T follicular helper cell (primary cell): ENCODE measurements around the gene UROD.
"Not testable (repeated sequence)": the region's sequence is repeated elsewhere in the genome, so short reads cannot be mapped to it uniquely, and the experiment has no call there.

ENCODE experiments used
- DNase-seq: peaks from one replicate; pipeline ENCODE4 v3.0.0-alpha.2; 2020; ENCODE audit warnings: low read depth
- total RNA-seq, 2 experiments: gene quantifications; one replicate each; lab custom pipeline; 2026; lab: John Stamatoyannopoulos, UW

The UROD gene
- total RNA-seq, result 46.7 to 51.2 reads per million in 2 experiments

DNA sequence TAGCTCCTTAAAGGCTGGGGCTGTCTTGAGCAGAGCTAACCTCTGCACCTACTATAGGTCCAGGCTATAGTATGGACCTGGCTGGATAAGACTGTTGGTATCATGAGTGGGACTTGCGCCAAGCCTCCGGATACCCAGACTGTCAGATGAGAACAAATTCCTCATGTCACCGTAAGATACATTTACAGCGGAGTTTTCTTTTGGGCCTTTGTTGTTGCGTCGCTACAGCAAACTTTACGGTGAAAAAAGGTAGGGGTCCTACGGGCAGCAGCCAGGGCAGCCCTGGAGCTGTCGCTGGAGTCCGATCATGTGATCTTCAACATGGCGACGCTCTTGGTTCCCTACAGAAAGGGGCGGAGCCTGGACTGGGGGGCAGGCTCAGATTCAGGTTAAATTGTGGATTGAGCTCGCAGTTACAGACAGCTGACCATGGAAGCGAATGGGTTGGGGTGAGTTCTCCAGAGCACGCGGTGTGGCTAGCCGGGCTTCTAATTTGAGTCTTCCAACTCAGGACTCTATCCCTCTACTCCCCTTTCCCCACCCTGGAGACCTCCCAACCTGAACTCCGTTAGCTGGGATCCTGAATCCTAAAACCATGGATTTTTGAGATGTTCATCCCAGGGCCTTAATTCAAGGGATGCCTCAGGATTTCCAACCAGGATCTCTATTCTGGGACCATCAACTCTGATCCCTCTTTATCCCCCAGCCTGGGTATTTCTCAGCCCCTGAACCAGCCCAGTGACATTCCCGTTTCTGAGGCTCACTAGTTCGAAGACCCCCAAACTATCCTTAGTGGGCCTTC is at the start of gene UROD:
Gene UROD, plus strand, starts transcription at position 418 of the 802 bp plus-strand sequence. Its CDS starts 12 bp downstream, at position 430.
- peak; percentile 85 for DNase-seq

DNA sequence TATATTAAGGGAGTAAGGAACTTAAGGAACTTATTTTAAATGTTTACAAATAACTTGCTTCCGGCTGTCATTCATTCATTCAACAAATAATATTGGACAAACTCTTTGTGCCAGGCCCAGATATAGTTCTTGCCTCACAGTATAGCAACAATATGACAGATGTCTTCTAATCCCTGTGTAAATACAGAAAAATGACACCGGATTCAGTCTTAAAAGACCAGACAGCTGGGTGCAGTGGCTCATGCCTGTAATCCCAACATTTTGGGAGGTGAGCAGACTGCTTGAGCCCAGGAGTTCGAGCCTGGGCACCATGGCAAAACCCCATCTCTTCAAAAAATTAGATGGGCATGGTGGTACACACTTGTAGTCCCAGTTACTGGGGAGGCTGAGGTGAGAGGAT is 49.3 kb upstream of the UROD start:
- DNase-seq, result no peak

DNA sequence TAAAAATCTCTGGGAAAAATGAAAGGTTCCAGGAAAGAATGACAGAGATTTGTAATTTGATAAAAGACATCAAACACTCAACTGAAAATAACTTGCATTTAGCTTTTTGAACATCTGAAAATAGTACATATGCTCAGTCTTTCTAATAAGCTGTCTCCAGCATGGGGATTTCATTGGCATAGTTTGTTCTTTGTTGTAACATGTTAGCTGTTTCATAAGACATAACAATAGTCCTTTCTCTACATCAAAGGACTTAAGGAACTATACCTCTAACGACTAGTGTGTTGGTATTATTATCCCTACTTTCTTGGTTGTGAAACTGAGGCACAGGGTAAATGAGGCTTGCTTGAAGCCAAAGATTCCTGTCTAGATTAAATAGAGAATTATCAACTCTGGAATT is 47.7 kb upstream of the UROD start:
- DNase-seq, result no peak

DNA sequence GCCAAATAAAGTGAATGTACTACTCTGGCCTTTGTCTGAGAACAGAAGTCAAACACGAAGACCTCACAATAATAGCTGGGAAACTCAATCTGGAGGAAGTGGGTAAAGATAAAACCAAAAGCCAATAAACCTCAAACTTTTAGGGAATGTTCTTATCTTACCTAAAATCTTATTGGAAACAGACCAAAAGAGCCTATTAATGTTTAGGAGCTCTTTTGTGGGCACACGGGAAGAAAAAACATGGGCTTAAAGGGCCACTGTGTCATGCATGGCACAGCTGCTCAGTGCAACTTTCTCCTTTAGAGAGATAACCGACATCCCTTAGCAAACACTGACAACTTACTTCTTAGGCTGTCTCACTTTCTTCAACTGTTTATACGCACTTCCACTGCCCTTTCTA is 41.7 kb upstream of the UROD start:
- no peak for DNase-seq

DNA sequence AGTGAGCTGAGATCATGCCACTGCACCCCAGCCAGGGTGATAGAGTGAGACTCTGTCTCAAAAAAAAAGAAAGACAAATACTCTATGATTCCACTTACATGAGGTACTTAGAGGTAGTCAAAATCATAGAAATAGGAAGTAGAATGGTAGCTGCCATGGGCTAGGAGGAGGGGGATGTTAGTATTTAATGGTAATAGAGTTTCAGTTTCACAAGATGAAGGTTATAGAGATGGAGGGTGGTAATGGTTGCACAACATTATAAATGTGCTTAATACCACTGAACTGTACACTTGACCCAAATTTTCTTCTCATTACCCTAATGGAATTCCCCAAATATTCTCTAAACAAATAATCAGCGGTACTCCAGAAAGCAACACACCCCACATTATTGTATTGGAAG is 38.4 kb upstream of the UROD start:
- DNase-seq, result no peak

DNA sequence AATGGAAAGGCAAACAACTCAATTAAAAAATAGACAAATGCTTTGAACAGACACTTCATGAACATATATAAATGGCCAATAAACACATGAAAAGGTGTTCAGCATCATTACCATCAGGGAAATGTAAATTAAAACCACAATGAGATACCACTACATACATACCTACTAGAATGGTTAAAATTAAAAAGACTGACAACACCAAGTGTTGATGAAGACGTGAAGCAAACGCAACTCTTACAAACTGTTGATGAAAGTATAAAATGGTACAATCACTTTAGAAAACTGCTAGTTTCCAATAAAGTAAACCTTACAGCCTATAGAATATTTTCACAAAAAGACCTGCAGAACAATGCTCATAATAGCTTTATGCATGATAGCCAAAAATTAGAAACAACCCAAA is 35.8 kb upstream of the UROD start:
- DNase-seq, result no peak

DNA sequence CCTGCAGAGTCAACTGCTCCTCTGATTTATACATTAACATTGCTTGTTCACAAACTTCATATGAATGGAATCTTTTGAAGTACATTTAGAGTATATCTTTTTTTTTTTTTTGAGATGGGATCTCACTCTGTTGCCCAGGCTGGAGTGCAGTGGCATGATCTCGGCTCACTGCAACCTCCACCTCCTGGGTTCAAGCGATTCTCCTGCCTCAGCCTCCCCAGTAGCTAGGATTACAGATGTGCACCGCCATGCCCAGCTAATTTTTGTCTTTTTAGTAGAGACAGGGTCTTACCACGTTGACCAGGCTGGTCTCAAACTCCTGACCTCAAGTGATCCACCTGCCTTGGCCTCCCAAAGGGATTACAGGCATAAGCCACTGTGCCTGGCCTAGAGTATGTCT is 34.7 kb upstream of the UROD start:
- DNase-seq, result not testable (repeated sequence)

DNA sequence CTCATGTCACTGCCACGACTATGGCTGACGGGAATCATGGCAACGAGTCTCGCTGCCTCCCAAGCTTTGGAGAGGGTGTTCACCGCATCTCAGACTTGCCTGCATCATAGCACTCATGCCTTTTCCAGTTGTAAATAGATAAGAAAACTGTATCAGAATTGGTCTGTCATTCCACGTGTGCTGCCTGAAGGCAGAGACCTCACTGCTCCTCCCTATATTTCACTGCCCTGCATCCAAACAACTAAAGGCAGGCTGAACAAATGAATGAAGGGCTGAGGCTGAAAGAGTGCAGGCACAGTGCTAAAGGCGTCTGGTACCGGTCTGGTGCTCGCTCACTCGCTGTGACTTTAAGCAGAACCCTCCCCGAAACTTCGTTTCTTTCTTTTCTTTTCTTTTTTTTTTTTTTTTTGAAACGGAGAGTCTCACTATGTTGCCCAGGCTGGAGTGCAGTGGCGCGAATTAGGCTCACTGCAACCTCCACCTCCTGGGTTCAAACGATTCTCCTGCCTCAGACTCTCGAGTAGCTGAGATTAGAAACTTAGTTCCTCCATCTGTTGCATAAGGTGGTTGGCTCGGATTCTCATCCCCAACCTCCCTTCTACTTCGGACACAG is 26.2 kb upstream of the UROD start:
- DNase-seq, result no peak

DNA sequence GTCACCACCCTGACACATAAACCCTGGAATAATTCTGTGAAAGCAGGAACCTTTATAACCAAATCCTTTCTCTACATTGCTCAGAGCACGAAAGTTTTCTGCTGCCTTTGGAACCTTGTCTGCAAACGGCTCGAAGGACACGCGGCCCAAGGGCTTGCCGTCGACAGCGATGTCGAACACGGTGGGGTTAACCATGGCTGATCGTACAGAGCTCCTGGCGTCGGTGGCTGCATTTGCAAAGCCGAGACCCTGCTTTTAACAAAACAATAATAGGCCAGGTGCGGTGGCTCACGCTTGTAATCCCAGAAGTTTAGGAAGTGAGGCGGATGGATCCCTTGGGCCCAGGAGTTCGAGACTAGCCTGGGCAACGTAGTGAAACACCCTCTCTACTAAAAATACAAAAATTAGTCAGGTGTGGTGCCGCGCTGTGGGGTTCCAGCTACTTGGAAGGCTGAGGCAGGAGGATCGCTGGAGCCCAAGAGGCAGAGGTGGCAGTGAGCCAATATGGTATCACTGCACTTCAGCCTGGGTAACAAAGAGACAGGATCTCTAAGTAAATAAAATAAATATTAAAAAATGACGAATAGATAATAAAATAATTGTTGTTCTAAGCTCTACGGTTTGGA is 23.4 kb upstream of the UROD start:
- DNase-seq, result no peak

DNA sequence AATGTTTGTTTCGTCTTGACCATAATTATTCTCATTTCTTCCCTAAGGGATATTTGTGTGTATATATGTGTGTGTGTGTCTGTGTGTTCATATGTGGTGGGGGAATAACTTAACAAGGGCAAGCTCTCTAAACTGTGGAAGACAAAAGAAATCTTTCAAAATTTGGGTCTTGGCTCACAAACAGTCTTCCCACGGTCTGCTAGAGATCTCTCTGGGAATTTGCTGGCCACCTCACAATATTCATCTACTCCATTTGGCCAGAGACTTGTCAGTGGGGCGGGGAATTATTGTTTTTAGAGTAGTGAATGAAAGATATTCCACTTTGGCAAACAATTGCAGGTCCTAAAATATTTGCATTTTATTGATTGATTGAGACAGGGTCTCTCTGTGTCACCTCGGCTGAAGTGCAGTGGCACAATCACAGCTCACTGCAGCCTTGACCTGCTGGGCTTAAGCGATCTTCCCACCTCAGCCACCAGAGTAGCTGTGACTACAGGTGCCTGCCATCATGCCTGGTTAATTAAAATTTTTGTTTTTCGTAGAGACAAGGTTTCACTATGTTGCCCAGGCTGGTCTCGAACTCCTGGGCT is 17.6 kb upstream of the UROD start:
- DNase-seq, result no peak

DNA sequence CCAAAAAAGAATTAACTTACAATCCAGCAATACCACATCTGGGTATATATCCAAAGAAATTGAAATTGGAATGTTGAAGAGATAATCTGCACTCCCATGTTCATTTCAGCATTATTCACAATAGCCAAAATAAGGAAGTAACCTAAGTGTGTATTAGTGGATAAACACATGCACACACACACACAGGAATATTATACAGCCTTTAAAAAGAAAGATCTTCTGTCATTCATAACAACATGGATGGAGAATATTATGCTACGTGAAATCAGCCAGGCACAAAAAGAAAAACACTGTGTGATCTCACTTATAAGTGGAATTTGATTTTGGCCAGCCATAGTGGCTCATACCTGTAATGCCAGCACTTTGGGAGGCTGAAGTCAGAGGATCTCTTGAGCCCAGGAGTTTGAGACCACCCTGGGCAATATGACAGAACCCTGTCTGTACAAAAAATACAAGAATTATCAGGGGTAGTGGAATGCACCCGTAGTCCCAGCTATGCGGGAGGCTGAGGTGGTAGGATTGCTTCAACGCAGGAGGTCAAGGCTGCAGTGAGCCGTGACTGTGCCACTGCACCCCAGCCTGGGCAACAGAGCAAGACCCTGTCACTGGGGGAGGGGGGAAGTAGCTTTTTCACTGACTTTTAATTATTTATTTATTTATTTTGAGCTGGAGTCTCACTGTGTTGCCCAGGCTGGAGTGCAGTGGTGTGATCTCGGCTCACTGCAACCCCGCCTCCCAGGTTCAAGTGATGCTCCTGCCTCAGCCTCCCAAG is 16.4 kb upstream of the UROD start:
- DNase-seq, result no peak

DNA sequence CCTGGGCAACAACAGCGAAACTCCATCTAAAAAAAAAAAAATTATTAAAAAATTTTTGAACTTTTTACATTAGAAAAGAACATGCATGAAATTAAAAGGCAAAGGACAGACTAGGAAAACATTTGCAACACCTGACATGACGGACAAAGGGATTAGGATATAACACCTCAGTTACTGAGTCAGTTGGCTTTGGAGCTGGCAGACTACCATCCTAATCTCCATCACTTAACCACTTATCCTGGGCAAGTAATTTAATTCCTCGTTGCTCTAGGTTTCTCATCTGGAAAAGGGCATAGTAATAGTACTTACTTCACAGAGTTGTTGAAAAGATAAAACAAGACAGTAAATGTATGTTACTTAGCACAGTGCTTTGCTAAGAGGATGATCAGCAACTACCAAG is 12.8 kb upstream of the UROD start:
- no peak for DNase-seq

DNA sequence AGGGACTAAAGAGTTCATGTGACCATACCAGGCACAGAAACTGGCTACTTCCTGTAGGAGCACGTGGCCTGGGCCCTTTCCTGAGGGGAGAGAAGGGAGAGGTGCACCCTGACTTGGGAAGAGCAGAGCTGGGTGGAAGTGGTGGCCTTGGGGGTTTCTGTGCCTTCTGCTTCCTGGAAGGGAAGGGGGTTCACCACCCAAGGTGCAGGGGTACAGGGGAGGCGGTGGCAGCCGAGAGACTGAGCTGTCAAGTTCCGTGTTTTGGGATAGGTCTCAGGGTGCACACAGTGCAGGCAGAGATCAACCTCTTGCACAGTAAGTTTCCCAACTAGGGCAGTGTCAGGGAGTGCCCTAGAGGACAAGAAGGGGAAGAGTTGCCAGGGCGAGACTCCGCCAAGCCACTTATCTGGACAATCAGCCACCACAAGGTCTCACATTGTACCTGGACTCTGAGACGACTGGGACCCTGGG is 11.0 kb upstream of the UROD start:
- DNase-seq, result no peak

DNA sequence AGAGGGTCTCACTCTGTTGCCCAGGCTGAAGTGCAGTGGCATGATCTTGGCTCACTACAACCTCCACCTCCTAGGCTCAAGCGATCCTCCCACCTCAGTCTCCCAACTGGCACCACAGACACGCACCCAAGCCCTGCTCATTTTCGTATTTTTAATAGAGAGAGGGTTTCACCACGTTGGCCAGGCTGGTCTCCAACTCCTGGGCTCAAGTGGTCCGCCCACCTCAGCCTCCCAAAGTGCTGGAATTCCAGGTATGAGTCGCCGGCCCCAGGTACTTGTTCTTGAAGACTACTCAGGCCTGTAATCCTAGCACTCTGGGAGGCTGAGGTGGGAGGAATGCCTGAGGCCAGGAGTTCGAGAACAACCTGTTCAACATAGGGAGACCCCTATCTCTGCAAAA is 10.5 kb upstream of the UROD start:
- DNase-seq, result not testable (repeated sequence)

DNA sequence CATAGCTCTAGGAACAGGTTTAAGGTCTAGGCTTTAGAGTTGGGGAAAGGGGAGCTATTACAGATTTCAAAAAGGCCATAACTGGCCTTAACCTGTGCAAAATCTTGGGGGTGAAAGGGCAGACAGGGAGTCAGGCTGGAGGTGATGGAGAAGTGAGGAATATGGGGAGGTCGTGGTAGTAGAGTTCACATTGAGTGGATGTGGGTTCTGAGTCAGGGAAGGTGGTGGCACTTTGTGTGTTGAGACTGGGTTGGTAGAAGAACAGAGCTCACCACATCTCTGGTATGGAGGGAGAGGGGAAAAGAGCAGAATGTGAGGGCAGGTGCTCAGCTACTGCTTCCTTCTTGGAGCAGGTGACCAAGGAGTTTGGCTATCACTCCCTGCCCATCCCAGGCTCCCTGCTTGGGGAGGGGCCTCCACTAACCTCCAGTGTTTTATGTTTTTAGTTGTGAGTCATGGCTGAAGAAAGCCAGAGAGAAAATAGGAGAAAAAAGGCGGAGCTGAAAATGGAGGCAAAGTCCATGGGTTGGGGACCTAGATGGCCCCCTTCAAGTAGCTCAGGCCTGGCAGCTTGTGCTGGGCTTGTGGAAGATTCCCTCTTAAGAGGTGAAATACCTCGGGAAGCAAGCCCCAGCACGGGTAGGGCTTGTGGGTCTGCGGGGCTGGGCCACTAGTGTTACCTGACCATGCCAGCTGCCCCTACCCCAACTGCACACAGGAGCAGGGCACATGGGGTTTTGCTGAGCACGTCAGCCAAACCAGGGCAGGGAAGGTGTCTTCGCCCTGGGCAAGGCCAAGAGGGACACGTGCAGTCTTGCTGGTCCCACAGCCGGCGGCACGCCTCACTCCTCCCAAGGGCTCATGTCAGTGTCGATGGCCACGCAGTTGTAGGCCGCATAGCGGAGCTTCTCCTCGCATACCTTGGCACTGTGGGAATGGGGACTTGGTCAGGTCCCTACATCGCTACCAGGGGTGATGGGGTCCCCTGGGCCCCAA is 9.1 kb upstream of the UROD start:
- DNase-seq, result no peak

DNA sequence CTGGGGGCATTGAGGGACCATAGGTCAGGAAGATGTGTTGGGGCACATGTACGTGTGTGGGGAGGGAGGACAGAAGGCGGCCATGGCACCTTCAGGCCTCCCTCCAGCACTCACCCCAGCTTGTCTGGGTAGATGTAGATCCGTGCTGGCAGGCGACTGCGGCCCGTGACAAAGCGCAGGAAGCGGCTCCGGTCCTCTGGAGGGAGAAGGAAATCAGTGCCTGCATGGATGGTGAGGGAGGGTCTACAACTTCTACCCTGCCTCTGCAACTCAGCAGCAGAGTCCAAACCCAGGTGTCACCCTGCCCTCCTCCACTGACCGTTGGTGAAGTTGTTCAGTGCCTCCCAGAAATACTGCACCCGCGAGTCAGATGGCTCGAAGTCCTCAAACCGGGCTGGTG is 8.3 kb upstream of the UROD start:
- DNase-seq, result no peak

DNA sequence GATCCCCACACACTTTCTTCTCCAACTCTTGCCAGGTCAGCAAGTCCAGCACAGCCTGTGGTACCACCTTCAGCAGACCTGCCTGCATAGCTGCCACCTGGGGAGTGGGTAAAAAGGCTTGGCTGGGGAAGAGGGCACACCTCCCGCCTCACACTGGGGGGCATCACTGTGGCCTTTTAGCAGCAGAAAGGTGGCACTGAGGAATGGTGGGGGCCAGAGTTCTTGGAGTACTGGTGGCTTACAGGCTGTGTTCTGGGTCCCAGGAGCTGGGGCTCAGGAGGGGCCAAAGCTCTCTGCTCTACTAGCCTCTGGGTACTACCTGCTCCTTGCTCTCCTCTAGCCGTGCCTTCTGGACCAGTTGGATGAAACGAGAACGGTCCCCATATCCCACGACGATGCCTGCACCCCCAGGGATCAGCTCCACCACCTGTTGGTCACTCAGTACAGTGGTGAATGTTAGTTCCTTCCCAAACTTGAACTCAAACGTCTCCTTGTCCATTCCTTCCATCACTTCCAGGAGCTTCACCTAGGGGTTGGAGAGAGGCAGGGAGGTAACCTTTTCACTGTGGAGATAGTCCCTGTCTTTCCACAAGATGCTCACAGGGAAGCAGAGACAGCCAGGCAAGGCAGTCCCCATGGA is 7.7 kb upstream of the UROD start:
- no peak for DNase-seq

DNA sequence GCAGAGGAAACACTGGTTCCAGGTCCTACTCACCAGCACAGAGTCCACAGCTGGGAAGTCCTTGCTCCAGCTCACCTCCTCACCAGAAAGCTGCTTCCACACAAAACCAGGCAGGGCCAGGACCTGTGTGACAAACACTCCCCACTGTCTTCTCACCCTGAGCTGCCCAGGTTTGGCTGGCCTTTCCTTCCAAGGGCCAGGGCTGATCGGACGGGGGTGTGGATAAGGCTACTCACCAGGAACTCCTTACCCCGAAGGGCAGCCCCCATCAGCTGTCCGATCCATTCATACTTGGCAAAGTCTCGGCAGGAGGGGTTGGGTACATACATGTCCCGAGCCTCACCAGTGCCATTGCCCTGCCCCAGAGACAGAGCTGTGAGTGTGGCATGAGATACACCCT is 6.3 kb upstream of the UROD start:
- DNase-seq, result no peak

DNA sequence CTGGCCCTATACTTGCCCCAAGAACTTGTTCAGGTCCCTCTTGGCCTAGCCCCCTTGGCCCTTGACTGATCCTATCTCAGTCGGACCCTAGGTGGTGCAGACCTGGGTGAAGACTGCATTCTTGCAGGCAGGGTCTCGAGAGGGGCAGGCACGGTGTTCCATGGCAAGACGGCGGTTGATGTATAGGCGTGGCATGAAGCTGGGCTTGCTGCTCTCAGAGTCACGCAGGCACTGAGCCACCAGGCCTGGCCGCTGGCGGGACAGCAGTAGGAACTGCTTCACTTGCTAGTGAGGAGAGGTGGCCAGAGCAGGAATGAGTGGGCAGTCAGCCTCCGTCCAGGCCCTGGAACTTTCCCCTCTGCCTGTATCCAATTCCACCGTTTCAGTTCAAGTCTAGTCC is 4.7 kb upstream of the UROD start:
- DNase-seq, result no peak

DNA sequence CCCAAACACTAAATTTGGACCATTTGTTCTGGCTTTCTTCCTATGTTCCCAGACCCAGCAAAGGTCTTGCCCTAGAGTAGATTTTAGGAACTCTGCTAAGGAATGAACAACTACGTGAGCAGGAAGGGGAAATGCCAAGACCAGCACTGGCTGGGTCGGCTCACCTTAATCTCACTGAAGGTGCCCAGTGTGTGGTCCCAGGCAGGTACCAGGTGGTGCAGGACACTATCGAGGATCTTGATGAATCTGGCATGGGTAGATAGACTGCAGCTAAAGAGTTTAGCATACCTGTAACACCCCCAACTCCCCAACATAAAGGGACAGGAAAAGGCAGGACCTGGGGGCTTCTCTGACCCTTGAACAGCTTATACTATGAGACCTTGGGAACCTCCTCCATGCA is 4.0 kb upstream of the UROD start:
- no peak for DNase-seq
